Uterus (tissue), 2 donors: ENCODE results near the gene CCDC148.
A peak's percentile ranks its signal among the peaks of the same experiment; 100 is the strongest.

ENCODE experiments used
- CTCF ChIP-seq, 4 experiments: fragments of 200-600 bp in 2 of 4; fragments of 450-650 bp in 2 of 4; sonication (generic) in 2 of 4; IDR thresholded peaks; one replicate each; pipeline ENCODE4 v1.5.1; 2016 to 2019; ENCODE audit warnings: antibody characterized with exemption in 4 of 4, mild to moderate bottlenecking in 2 of 4, moderate library complexity in 1 of 4
- POLR2A ChIP-seq, 2 donors: fragments of 450-650 bp; IDR thresholded peaks; one replicate each; pipeline ENCODE4 v1.6.1; 2016; ENCODE audit warnings: antibody characterized with exemption in 2 of 2, mild to moderate bottlenecking in 1 of 2, moderate library complexity in 1 of 2

- TF ChIP-seq CTCF (IDR thresholded peaks at IDR 0.05) (peak in 2 of 4 experiments; percentile 8 to 13), POLR2A (IDR thresholded peaks at IDR 0.05) (no peak)
Measured at GRCh38 chr2:158179660-158180059, 276.9 kb downstream of the CCDC148 start.
